Skin epidermis (tissue), 12 donors: ENCODE data around the gene PRTN3.

ENCODE experiments used
- H3K27ac ChIP-seq, 21 experiments: fragments of 200-600 bp; sonication (generic) in 11 of 21; one replicate each; pipeline ENCODE4 v1.5.0; 2020; ENCODE audit warnings: mild to moderate bottlenecking in 3 of 21, inconsistent platforms in 2 of 21, moderate library complexity in 2 of 21
- H3K4me3 ChIP-seq, 7 experiments: fragments of 200-600 bp; sonication (generic) in 2 of 7; one replicate each; pipeline ENCODE4 v1.5.0; 2020; ENCODE audit warnings: inconsistent platforms in 2 of 7, mild to moderate bottlenecking in 2 of 7, moderate library complexity in 1 of 7

PRTN3 gene

DNA sequence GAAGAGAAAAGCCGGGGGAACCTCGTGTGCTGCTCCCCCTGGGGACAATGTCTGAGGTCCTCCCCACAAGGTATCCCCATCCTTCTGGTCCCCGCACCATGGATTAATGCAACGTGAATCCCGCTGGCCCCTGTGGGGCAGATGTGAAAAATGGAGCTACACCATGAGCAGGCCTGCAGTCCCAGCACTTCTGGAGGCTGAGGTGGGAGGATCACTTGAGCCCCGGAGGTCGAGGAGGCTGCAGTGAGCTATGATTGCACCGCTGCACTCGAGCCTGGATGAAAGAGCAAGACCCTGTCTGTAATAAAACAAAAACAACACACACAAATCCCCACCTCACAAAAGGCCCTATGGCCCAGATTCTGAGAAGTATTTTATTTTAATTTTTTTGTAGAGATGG is 17.5 kb downstream of the PRTN3 start:
- no peak overlapping the region for H3K4me3 ChIP-seq

DNA sequence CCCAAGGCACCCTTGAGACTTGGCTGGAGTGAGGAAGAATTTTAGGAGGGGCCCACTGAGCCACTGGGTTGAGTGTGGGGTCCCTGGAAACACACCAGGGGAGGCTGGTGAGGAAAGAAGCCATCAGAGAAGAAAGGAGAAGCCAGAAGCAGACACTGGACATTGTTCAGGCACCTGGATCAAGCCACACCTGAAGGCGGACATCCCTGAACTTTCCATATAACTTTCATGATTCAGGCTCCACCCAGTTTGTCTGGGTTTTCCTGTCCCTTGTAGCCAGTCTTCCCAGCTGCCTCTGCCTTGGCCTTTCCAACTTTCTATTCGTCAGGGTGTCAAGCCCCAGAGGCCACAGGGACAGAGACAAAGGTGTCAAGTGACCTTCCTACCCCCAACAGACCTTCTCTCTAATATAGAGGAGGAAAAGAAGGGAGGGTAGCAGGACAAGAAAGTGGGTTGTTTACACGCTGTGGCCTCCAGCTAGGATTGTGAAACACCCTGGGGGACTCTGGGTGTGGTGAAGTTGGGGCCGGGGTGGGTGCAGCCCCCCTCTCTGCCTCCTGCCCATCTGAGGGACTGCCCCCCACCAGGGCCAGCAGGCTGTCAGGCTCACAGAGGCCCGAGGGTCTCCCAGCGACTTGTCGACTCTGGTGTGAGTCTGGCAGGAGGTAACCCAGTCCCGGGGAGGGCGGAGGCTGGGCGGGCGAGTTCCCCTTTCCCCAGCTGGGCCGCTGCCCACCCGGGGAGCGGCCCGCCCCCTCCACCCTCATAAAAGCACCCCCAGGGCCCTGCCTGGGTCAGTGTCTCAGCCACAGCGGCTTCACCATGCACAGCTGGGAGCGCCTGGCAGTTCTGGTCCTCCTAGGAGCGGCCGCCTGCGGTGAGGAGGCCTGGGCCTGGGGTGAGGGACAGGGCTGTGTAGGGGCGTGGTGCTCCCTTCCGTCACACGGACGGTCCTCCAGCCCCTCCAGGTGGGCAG is 18.4 kb downstream of the PRTN3 start, which contains the start of gene CFD:
Gene CFD (plus strand): TSS at position 797 of the 976 bp plus-strand sequence. CDS start 26 bp downstream, at position 823.
- peak within 1 kb of the TSS in 19 of 21 experiments; percentile 9 to 88 (median 78) for H3K27ac ChIP-seq
- peak within 1 kb of the TSS; percentile 22 to 50 (median 36) for H3K4me3 ChIP-seq

More for the DNA sequence above, 17.5 kb downstream of the PRTN3 start:
- H3K27ac ChIP-seq: peak overlapping the region in 7 of 21 experiments; percentile 75 to 88 (median 81)

DNA sequence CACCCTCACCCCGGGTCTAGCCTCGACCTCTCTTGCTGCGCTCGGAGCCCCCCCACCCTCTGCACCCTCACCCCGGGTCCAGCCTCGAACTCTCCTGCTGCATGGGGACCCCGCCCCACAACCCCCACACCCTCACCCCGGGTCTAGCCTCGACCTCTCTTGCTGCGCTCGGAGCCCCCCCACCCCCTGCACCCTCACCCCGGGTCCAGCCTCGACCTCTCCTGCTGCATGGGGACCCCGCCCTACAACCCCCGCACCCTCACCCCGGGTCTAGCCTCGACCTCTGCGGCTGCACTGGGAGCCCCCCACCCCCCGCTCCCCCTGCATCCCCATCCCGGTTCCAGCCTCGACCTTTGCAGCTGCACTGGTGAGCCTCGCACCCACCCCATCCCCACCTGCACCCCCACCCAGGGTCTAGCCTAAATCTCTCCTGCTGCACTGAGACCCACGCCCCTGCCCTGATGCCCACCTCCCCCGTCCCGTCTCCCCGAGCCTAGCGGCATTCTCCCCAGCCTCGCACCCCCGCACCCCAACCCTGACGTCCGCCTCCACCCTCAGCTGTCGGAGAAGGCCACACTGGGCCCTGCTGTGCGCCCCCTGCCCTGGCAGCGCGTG is 20.4 kb downstream of the PRTN3 start:
- Histone ChIP-seq H3K27ac (peak overlapping the region in 6 of 21 experiments; percentile 39 to 88 (median 72)), H3K4me3 (peak overlapping the region in 5 of 7 experiments; percentile 22 to 50 (median 40))

DNA sequence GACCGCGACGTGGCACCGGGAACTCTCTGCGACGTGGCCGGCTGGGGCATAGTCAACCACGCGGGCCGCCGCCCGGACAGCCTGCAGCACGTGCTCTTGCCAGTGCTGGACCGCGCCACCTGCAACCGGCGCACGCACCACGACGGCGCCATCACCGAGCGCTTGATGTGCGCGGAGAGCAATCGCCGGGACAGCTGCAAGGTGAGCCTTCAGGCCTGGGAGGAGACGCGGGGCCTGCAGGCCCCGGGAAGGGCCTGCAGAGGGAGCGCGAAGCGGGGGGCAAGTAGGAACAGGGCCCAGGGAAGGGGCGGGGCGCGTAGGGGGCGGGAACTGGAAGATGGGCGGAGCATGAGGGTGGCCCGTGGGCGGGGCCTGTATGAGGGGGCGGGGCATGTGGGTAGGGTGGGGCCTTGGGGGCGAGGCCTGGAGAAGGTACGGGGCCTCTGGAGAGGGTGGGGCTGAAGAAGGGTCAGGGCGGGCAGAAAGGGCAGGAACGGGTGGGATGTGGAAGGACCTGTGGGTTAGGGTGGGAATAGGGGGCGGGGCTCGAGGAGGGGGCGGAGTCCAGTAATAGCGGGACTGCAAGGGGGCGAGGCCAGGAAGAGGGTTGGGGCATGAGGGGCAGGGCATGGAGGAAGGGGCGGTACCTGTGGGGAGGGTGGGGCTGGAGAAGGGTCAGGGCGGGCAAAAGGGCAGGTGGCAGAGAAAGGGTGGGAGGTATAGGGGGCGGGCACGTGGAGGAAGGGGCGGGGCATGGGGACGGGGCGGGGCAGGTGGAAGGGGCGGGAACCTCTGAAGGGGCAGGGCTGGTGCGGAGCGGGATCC is 21.2 kb downstream of the PRTN3 start:
- peak overlapping the region in 4 of 21 experiments; percentile 1 to 39 (median 20) for H3K27ac ChIP-seq
- peak overlapping the region in 1 of 7 experiments; percentile 28 for H3K4me3 ChIP-seq

DNA sequence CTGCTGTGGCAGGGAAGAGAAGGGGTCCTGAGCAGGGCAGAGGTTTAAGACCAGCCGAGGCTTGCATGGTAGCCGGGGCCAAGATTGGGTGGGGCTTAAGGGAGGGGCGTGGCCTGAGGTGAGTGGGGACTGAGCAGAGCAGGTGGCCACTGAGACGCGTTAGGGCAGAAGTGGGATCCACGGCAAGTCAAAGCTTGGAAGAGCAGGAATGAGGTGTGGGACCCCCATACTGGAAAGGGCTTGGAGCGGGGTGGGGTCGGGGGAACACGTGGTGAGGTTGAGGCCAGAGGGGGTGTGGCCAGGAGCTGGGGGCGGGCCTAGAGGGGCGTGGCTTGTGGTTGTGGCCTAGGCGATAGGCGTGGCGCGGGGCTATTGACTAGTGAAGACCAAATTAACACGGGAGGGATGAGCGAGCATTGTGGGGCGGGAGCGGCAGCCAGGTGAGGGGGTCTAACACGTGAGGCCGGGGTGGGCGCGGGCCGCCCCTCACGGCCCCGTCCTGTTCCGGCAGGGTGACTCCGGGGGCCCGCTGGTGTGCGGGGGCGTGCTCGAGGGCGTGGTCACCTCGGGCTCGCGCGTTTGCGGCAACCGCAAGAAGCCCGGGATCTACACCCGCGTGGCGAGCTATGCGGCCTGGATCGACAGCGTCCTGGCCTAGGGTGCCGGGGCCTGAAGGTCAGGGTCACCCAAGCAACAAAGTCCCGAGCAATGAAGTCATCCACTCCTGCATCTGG is 21.9 kb downstream of the PRTN3 start:
- Histone ChIP-seq H3K4me3 (peak overlapping the region in 3 of 7 experiments; percentile 7 to 22 (median 13)), H3K27ac (peak overlapping the region in 2 of 21 experiments; percentile 10 to 38)

DNA sequence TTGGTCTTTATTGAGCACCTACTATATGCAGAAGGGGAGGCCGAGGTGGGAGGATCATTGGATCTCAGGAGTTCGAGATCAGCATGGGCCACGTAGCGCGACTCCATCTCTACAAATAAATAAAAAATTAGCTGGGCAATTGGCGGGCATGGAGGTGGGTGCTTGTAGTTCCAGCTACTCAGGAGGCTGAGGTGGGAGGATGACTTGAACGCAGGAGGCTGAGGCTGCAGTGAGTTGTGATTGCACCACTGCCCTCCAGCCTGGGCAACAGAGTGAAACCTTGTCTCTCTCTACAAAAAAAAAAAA is 22.5 kb downstream of the PRTN3 start:
- H3K4me3 ChIP-seq: peak overlapping the region in 1 of 7 experiments; percentile 22
- H3K27ac ChIP-seq: peak overlapping the region in 5 of 21 experiments; percentile 29 to 51 (median 43)

DNA sequence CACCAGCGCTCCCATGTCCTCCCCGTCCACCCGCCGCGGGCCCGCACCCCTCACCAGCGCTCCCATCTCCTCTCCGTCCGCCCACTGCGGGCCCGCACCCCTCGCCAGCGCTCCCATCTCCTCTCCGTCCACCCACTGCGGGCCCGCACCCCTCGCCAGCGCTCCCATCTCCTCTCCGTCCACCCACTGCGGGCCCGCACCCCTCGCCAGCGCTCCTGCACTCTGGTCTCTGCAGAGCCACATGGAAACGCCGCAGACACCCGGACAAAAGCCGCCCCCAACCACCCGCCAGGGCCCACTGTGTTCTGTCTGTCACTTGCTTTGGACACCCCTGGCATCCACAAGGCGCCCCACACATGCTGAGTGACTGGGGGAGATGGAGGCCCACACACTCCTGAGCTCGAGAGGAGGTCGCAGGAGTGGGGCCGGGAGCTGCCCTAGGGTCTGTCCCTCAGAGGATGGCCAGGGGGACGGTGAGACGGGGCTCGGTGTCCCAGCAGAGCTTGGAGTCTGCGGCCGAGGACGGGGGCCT is 26.0 kb downstream of the PRTN3 start:
- H3K4me3 ChIP-seq: no peak overlapping the region
- no peak overlapping the region for H3K27ac ChIP-seq

DNA sequence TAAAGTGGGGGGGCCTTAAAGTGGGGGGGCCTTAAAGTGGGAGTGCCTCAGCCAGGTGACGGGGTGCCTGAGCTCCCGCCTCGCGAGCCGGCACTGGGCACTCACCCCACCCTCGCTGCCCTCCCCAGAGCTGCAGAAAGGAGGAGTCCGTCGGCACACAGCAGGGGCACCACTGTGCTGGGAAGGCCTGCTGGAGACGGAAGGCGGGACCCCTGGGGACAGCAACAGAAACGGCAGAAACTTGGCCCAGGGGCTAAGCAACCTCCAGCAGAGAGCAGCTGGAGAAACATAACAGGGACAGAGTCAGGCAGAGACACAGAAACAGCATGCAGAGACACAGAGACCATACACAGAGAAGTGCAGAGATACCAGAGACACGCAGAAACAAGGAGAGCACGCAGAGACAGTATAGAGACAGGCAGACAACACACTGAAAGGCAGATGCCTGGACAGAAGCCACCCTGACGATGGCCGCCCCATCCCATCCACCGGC is 26.5 kb downstream of the PRTN3 start:
- Histone ChIP-seq H3K27ac (peak overlapping the region in 1 of 21 experiments; percentile 27), H3K4me3 (no peak overlapping the region)

DNA sequence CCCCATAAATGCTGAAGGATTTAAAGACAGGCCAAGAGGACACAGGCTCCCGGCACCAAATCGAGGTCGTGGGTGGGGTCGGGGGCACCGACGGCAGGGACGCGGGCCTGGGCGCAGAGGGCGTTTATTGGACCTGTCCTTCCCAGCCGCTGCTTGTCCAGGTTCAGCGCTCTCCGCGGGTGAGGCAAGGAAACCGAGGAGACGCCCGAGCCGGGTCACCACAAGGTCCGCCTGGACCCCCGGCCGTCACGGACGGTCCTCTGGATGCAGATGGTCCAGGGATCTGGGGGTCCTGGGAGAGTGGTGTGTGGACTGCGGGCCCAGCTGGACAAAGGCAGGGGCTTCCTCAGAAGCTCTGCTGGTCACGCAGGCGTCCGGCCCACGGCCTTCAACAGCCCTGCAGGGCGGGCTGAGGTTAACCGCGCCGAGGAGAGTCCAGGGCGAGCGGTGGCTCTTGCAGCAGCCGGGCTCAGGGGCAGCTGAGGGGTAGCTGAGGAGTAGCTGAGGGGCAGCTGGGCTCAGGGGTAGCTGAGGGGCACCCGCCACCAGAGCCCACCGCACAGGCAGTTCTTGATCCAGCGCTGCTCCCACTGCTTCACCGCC is 27.2 kb downstream of the PRTN3 start:
- Histone ChIP-seq H3K4me3 (no peak overlapping the region), H3K27ac (peak overlapping the region in 7 of 21 experiments; percentile 27 to 89 (median 79))

DNA sequence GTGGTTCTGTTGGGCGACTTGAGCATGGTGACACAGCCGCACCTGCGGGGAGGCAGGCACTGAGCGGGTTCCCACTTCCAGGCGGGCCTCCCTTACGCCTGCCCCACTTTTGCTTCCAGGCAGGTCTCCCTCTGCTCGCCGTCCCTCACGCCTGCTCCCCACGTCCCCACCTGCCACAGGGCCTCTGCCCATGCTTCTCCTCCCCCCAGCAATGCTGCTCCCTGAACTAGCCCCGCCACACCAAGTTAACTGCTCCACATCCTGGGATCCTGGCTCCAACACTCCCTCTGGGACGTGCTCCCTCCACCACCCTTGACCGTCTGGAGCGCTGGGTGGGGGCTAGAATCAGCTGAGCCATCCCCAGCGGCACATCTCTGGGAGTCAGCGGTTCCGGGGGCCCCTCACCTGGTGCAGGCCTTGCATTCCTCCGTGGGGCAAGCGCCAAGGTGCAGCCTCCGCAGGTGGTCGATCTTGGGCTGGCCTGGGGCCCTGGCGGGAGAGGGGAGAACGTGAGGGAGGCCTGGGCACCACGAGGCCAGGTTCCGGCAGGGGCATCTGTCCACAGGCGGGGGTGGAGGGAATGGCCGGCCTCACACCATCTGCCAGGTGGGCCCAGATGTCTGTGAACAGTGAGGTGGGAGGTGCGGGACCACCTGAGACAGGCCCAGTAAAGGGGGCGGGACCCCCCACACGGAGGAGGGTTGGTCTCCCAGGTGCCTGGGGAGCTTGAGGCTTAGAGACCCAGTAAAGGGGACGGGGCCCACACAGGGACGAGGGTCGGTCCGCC is 27.9 kb downstream of the PRTN3 start:
- Histone ChIP-seq H3K4me3 (no peak overlapping the region), H3K27ac (peak overlapping the region in 19 of 21 experiments; percentile 17 to 89 (median 66))

DNA sequence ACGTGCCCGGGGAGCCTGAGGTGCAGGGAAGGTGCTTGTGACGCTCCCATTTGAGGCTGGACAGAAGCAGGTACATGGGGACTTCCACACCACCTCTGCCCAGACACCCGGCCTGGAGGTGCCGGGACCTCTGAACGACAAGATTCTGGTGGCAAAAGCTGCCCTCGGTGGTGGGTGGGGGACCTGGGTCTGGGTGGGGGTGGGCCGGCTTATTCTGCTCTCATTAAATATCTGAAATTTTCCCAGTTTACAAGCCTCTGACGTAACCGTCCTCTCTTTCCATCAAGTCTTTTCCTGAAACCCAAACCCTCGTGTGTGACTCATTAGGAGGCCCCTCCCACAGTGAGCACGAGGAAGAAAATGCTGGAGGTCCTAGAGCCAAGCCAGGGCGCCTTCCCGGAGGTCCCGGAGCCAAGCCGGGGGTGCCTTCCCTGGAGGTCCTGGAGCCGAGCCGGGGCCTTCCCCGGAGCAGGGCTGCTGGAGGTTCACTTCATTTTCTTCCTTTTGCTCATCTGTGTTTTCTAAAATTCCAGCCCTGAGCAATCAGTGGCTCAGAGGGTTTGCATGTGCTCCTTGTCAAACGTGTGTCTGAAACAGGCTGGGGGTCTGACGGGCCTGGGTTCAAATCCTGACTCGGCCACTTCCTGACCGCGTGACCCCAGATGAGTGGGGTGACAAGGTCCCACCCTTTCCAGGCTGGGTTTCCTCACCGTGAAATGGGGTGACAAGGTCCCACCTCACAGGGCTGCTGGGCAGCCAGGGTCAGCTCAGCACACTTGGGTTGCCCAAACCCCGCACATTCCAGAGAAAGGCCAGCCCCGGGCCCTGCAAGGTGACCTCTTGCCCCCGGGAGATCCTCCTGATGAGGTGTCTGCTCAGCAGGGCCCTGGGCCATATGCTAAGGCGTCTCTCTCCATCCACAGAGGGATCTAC is 28.7 kb downstream of the PRTN3 start:
- Histone ChIP-seq H3K27ac (peak overlapping the region in 20 of 21 experiments; percentile 17 to 89 (median 66)), H3K4me3 (no peak overlapping the region)

DNA sequence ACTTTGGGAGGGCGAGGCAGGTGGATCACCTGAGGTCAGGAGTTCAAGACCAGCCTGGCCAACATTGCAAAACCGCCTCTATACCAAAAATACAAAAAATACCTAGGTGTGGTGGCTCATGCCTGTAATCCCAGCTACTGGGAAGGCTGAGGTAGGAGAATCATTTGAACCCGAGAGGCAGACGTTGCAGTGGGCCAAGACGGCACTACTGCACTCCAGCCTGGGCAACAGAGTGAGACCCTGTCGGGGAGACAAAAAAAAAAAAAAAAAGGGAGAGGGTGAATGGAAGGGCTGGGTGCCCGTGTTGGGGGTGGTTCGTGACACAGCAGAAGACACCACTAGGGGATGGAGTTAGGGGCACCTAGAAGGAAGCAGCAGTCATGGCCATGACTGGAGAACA is 29.5 kb downstream of the PRTN3 start:
- peak overlapping the region in 15 of 21 experiments; percentile 18 to 89 (median 66) for H3K27ac ChIP-seq
- no peak overlapping the region for H3K4me3 ChIP-seq

DNA sequence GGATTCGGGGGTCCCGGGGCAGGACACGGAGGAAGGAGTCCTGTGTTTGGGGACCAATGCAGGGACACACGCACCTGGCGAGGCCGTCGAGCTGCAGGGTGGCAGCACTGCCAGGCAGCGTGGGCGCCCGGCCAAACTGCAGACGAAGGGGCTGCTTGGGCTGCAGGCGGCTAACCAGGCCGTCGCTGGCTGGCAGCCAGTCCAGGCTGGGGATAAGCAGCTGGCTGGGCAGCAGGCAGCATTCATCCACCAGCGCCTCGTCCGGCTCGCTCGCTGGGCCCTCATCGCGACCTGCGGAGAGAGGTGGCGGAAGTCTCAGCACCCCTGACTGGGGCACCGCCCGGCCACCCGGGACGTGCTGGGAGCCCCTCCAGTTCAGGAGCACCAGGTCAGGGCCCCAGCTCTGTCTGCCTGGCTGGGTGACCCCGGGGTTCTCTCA is 30.2 kb downstream of the PRTN3 start:
- peak overlapping the region in 3 of 21 experiments; percentile 52 to 73 (median 69) for H3K27ac ChIP-seq
- H3K4me3 ChIP-seq: no peak overlapping the region

DNA sequence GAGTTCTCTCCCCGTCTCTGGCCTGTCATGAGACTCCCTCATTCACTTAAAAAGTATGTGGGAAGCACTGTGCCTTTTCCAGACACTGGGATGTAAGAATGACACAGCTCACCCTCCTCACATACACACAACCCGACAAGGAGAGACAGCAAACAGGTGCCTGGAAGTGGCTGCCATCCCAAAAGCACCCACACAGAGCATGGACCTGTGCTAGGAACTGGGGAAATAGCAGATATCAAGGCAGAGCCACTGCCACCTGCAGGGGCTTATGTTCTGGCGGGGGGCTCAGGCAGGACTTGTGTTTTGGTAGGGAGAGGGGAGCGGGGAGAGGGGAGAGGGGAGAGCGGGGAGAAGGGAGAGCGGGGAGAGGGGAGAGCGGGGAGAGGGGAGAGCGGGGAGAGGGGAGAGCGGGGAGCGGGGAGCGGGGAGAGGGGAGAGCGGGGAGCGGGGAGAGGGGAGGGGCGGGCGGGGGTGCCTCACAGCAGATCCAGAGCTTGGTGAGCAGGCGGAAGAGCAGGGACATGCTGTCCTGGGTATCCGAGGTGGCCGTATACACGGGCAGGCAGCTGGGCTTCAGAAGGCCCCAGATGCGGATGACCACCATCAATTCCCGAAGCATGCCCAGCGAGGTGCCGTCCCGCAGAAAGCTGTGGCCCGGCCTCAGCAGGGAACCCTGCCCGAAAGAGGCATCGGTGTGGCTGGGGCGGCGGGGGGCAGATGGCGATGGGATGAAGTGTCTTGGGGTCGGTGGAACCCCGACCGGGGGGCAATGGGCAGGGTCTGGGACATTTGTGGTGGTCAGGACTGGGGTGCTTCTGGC is 30.9 kb downstream of the PRTN3 start:
- peak overlapping the region in 2 of 7 experiments; percentile 4 to 12 for H3K4me3 ChIP-seq
- peak overlapping the region in 18 of 21 experiments; percentile 25 to 90 (median 70) for H3K27ac ChIP-seq

DNA sequence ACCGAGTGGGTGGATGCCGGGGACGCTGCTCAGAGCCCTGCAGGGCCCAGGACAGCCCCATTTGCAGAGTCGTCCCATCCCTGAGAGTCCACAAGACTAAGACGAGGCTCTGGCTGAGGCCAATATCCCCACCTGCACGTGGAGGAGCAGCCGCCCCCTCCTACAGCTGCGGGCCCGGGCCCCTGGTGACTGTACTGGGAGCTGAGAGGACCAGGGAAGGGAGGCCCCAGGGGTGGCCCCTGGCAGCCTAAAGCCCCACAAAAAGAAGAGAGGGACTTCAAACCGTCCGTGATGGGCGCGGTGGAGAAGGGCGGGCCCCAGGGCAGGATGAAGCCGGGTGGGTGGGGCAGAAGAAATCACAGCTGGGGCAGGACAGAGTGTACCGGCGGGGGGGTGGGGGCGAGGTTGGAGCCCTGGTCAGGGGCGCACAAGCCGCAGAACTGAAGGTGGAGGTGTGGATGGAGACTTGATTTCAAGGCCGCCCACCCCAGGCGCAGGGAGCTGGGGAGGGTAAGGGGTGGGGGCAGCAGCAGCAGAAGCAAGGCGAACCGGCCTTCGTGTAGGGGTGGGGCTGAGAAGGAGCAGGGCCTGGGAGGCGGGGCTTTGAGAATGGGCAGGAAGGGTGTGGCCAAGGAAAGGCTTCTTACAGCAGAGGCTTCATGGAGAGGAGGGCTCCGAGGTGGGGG is 31.6 kb downstream of the PRTN3 start:
- H3K4me3 ChIP-seq: peak overlapping the region in 4 of 7 experiments; percentile 4 to 28 (median 18)
- peak overlapping the region in 19 of 21 experiments; percentile 7 to 90 (median 69) for H3K27ac ChIP-seq
